Heart right ventricle (tissue), 16 donors: ENCODE results near the gene STX18. TPM values are rescaled to one million over a fixed set of nuclear protein-coding genes. Genes with fewer than 3 reads are reported as not detected.

Experiments
- ATAC-seq, 8 donors: fragments of 200-7000 bp; cut with Tn5 transposase; one replicate each; pipeline ENCODE4 v1.9.1; 2020; ENCODE audit warnings: mild to moderate bottlenecking in 8 of 8, moderate library complexity in 8 of 8, moderate number of reproducible peaks in 1 of 8
- DNase-seq, 2 donors: peaks; one replicate each; pipeline ENCODE4 v3.0.0-alpha.2; 2020
- H3K27ac ChIP-seq, 10 donors: fragments of 200-600 bp; sonication (generic) in 2 of 10; one replicate each; pipeline versions ENCODE4 v1.5.0 to v1.8.0; 2020 to 2022; ENCODE audit warnings: mild to moderate bottlenecking in 3 of 10
- H3K27me3 ChIP-seq, 7 donors: fragments of 200-600 bp; one replicate each; pipeline ENCODE4 v1.8.0; 2021 to 2022; ENCODE audit warnings: mild to moderate bottlenecking in 2 of 7
- H3K36me3 ChIP-seq, 9 donors: fragments of 200-600 bp; sonication (generic) in 1 of 9; one replicate each; pipeline versions ENCODE4 v1.5.0 to v1.8.0; 2020 to 2022; ENCODE audit warnings: mild to moderate bottlenecking in 2 of 9
- H3K4me1 ChIP-seq, 9 donors: fragments of 200-600 bp; sonication (generic) in 1 of 9; one replicate each; pipeline versions ENCODE4 v1.5.0 to v1.8.0; 2020 to 2022; ENCODE audit warnings: mild to moderate bottlenecking in 4 of 9
- H3K4me3 ChIP-seq, 10 donors: fragments of 200-600 bp; sonication (generic) in 2 of 10; one replicate each; pipeline versions ENCODE4 v1.5.0 to v1.8.0; 2020 to 2022; ENCODE audit warnings: mild to moderate bottlenecking in 7 of 10, moderate library complexity in 2 of 10
- H3K9me3 ChIP-seq, 11 donors: fragments of 200-600 bp in 10 of 11; sonication (generic) in 2 of 11; one replicate each; pipeline versions ENCODE4 v1.5.0 to v1.8.0; 2013 to 2022; ENCODE audit warnings: mild to moderate bottlenecking in 2 of 11, control low read depth in 1 of 11, moderate library complexity in 1 of 11
- CTCF ChIP-seq, 9 donors: fragments of 200-600 bp; sonication (generic) in 2 of 9; IDR thresholded peaks; one replicate each; pipeline versions ENCODE4 v1.5.0 to v1.8.0; 2021 to 2022; ENCODE audit warnings: antibody characterized with exemption in 9 of 9, mild to moderate bottlenecking in 5 of 9, moderate library complexity in 1 of 9
- WGBS, 2 donors: extraction: QIAGEN DNeasy Blood & Tissue Kit; methylation state at CpG; one replicate each; pipeline ENCODE4 v1.1.7; 2013; ENCODE audit warnings: inconsistent platforms in 1 of 2; 5-methylcytosine and 5-hydroxymethylcytosine counted together
- intact Hi-C, 10 donors: fragments of 100-400 bp; cut with DNase I; formaldehyde crosslinking; loops; one replicate each; pipeline versions ENCODE4 v1.11.1 to v1.14.2; 2022
- polyA plus RNA-seq, 2 donors: library from polyadenylated mRNA; stranded (reverse); fragments of 200-250 nt; gene quantifications; one replicate each; pipeline ENCODE4 v1.2.3, GENCODE V29; 2013
- total RNA-seq, 10 donors: library from RNA; stranded (reverse); fragmentation: NEBNext Ultra II Directional in 3 of 10; extraction: Animal tissue kit (Norgen Biotek cat#: 25700) in 3 of 10; gene quantifications; one replicate each; pipeline versions ENCODE4 v1.2.1 to v1.2.4, GENCODE V29; 2021 to 2023
- donor health status: Arrhythmogenic right ventricular cardiomyopathy.
- donor health status: ischemic (EF 13 %, LVEDD 7.1; RV severe dilation, severe dysfunction).
- donor health status: healthy with polysubstance abuse.
- donor health status: DM: no; HTN: yes; CAD: no.
- donor health status: DM: no; HTN: no; CAD: no.
- donor health status: ischemic (EF 25% LVEDD 6.9; RV normal size, moderate dysfunction).
- donor health status: ischemic (EF 25% LVEDD 5.7; RV mildly dilated, moderate dysfunction).
- donor health status: healthy.
- donor health status: DM: yes; HTN: yes; CAD: no.
- donor health status: Ischemic cardiomyopathy.
- donor health status: ischemic (EF 35%, LVEDD 5.7; RV mildly dilated, moderate dysfunction).
- donor health status: nonischemic (EF 11% LVEDD 7.7; RV severe dilation, severe dysfunction).
- donor health status: DM: yes; HTN: yes; CAD: no.
- donor health status: PGD.
- donor health status: ischemic (EF 29% LVEDD 5.4; RV normal size, mild dysfunction).
- donor health status: nonischemic (EF 23%, LVEDD 6.1; RV moderate dilation, normal function).

Gene STX18
- total and polyA plus RNA-seq, 12 donors: 13.5 to 24.5 (median 18.2) TPM

- H3K36me3 ChIP-seq: peaks cover 0 to 13% (median 0%) of the 10 kb centered on the region in 9 donors
- H3K27me3 ChIP-seq: no peaks in the 10 kb centered on the region
- H3K4me1 ChIP-seq: no peaks in the 10 kb centered on the region
- no peak for ATAC-seq
- 85 to 94% methylated on average over 3 of the region's 3 CpGs for WGBS, 2 donors
- no peak for DNase-seq
- no peak overlapping the region for H3K4me3 ChIP-seq
- no peak overlapping the region for H3K27ac ChIP-seq
- H3K9me3 ChIP-seq: peaks cover 0 to 4% (median 0%) of the 10 kb centered on the region in 11 donors
- TF ChIP-seq CTCF (IDR thresholded peaks at IDR 0.05): no peak
- intact Hi-C loops: no loop called here
These were observed 22.7 kb upstream of the STX18 start for GRCh38 chr4:4564522-4564921.

DNA sequence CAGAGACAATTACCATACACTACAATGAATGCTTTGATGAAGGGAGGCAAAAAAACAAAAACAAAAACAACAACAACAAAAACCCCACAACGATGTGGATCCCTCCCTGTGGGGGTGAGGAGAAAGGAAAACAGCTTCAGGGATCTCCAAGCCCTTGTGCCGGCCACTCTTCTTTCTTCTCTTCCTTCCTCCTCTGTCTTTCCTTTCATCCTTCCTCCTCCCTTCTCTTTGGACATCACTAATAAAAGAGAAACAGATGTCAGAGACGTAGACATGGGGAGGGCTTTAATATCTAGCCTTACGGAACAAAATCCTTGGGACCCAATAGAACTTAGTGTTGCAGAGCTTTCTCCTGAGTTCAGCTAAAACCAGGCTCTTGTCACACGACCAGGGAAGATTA lies 18.8 kb upstream of the STX18 start:
- intact Hi-C loops: no loop called here
- Histone ChIP-seq H3K9me3 (peaks cover 0 to 4% (median 0%) of the 10 kb centered on the region in 11 donors), H3K4me3 (no peak overlapping the region), H3K36me3 (peaks cover 0 to 12% (median 0%) of the 10 kb centered on the region in 9 donors), H3K27ac (no peak overlapping the region), H3K27me3 (no peaks in the 10 kb centered on the region), H3K4me1 (no peaks in the 10 kb centered on the region)
- 62 to 66% methylated on average over 5 of the region's 5 CpGs for WGBS, 2 donors
- TF ChIP-seq CTCF (IDR thresholded peaks at IDR 0.05): no peak
- no peak for ATAC-seq
- no peak for DNase-seq

DNA sequence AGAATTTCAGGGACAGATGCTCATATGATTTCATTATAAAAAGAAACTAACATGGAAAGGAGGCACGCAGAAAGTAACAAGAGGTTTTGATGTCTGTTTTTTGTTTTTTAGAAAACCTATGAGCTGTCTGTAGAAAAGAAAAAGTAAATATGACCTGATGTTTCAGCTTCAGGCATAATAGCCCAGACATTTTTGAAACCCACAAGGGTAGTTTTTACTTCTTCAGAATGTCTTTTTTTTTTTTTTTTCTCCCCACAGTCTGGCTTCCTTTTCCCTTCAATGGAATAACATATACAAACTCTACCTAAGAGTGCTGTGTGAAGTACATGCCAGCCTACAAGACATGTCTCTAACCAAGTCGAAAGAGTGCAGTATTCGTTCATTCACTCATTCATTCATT lies 18.3 kb upstream of the STX18 start:
- ATAC-seq: no peak
- no peak for DNase-seq
- 79 to 91% methylated on average over 3 of the region's 3 CpGs for WGBS, 2 donors
- intact Hi-C loops: no loop called here
- no peak for TF ChIP-seq CTCF (IDR thresholded peaks at IDR 0.05)
- H3K4me1 ChIP-seq: no peaks in the 10 kb centered on the region
- peaks cover 0 to 4% (median 0%) of the 10 kb centered on the region in 11 donors for H3K9me3 ChIP-seq
- peaks cover 0 to 7% (median 0%) of the 10 kb centered on the region in 9 donors for H3K36me3 ChIP-seq
- H3K27ac ChIP-seq: no peak overlapping the region
- no peak overlapping the region for H3K4me3 ChIP-seq
- no peaks in the 10 kb centered on the region for H3K27me3 ChIP-seq

DNA sequence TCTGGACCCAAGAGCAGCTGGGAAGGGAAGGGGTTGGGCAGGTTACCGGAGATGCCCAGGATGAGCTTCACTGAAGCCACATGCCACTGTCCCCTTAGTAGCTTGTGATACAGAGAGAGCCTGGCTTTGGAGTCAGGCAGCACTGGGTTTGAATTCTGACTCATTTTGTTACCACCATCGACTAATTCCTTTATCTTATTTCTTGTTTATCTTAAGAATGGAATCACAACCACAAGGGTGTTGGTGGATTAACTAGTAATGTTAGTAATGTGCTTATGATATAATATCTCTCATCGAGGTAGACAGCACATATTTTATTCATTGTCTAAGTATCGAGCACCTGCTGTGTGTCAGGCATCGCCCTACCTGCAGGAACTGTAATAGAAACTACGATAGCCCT lies 17.7 kb upstream of the STX18 start:
- TF ChIP-seq CTCF (IDR thresholded peaks at IDR 0.05): no peak
- intact Hi-C loops: no loop called here
- no peaks in the 10 kb centered on the region for H3K4me1 ChIP-seq
- no peaks in the 10 kb centered on the region for H3K27me3 ChIP-seq
- DNase-seq (no peak), ATAC-seq (no peak)
- H3K9me3 ChIP-seq: no peaks in the 10 kb centered on the region
- 70% methylated on average over 6 of the region's 6 CpGs for WGBS, 2 donors
- H3K36me3 ChIP-seq: peaks cover 0 to 2% (median 0%) of the 10 kb centered on the region in 9 donors
- no peak overlapping the region for H3K4me3 ChIP-seq
- no peak overlapping the region for H3K27ac ChIP-seq
